Activated naive CD4-positive, alpha-beta T cell treated with Interleukin-2 at 50 U/mL for 16 hours (primary cell): ENCODE measurements around the gene CRELD2.

Experiments
- DNase-seq: peaks from one replicate; pipeline ENCODE4 v3.0.0-alpha.2; 2020

CRELD2 gene

GRCh38 chr22:49960159-49961004, 41.9 kb downstream of the CRELD2 start, which contains the start of gene PIM3:
TSS of gene PIM3 (plus strand) at chr22:49960772. CDS start at chr22:49960948, 176 bp downstream.
- DNase-seq = peak; percentile 94

GRCh38 chr22:49961005-49961600, 42.7 kb downstream of the CRELD2 start:
- DNase-seq = peak; percentile 43

- DNase-seq = no peak
Measured at GRCh38 chr22:49961601-49962011, 43.2 kb downstream of the CRELD2 start.

- peak; percentile 91 for DNase-seq
Measured at GRCh38 chr22:49962012-49962750, 43.7 kb downstream of the CRELD2 start.

- DNase-seq = peak; percentile 15
Measured at GRCh38 chr22:49962751-49963646, 44.6 kb downstream of the CRELD2 start.

- DNase-seq = no peak
Measured at GRCh38 chr22:49963647-49964026, 45.2 kb downstream of the CRELD2 start.

GRCh38 chr22:49964136-49965090, 46.0 kb downstream of the CRELD2 start:
- no peak for DNase-seq

- DNase-seq = no peak
Measured at GRCh38 chr22:49965091-49966040, 46.9 kb downstream of the CRELD2 start.

GRCh38 chr22:49966041-49966773, 47.8 kb downstream of the CRELD2 start:
- peak; percentile 2 for DNase-seq

GRCh38 chr22:49966774-49967705, 48.6 kb downstream of the CRELD2 start:
- DNase-seq = peak; percentile 2

- peak; percentile 1 for DNase-seq
Measured at GRCh38 chr22:49967706-49968208, 49.3 kb downstream of the CRELD2 start.

GRCh38 chr22:49968313-49968830, 49.9 kb downstream of the CRELD2 start:
- peak; percentile 7 for DNase-seq

- DNase-seq = peak; percentile 2
Measured at GRCh38 chr22:49968831-49969661, 50.6 kb downstream of the CRELD2 start.

GRCh38 chr22:49969751-49970527, 51.5 kb downstream of the CRELD2 start:
- peak; percentile 2 for DNase-seq

- DNase-seq = peak; percentile 98
Measured at GRCh38 chr22:49970528-49971231, 52.2 kb downstream of the CRELD2 start.
